Mesenchymal stem cell (in vitro differentiated cells and primary cell): ENCODE results near the gene TRIM25.

ENCODE experiments used
- DNase-seq: peaks from one replicate; pipeline ENCODE4 v3.0.0-alpha.2; 2013
- H2AFZ ChIP-seq: one replicate; pipeline ENCODE4 v1.6.1; 2013; ENCODE audit warnings: low read depth, mild to moderate bottlenecking, control low read depth, inconsistent platforms, low read length, moderate library complexity
- H2AK5ac ChIP-seq: 2 replicates; pipeline ENCODE4 v1.6.1; 2013; ENCODE audit warnings: low read length, moderate library complexity, mild to moderate bottlenecking, inconsistent platforms; ENCODE audit not compliant: severe bottlenecking
- H2BK120ac ChIP-seq: one replicate; pipeline ENCODE4 v1.6.1; 2013; ENCODE audit warnings: low read depth, mild to moderate bottlenecking, inconsistent platforms, low read length, moderate library complexity
- H2BK12ac ChIP-seq, 2 experiments: one replicate each; pipeline ENCODE4 v1.6.1; 2013; ENCODE audit warnings: inconsistent platforms in 2 of 2, low read length in 2 of 2, mild to moderate bottlenecking in 2 of 2, moderate library complexity in 2 of 2, control low read depth in 1 of 2
- H2BK15ac ChIP-seq: one replicate; pipeline ENCODE4 v1.6.1; 2013; ENCODE audit warnings: mild to moderate bottlenecking, low read depth, inconsistent platforms; ENCODE audit not compliant: poor library complexity, severe bottlenecking
- H2BK5ac ChIP-seq: 2 replicates; pipeline ENCODE4 v1.6.1; 2013; ENCODE audit warnings: low read depth, mild to moderate bottlenecking, low read length, control low read depth, inconsistent platforms; ENCODE audit not compliant: poor library complexity, severe bottlenecking
- H3K14ac ChIP-seq, 2 experiments: one replicate each; pipeline ENCODE4 v1.6.1; 2013; ENCODE audit warnings: inconsistent platforms in 2 of 2, low read length in 2 of 2, control low read depth in 1 of 2, mild to moderate bottlenecking in 1 of 2, moderate library complexity in 1 of 2
- H3K18ac ChIP-seq, 2 experiments: one replicate each; pipeline ENCODE4 v1.6.1; 2013; ENCODE audit warnings: inconsistent platforms in 2 of 2, low read length in 2 of 2, control low read depth in 1 of 2, low read depth in 1 of 2, mild to moderate bottlenecking in 1 of 2
- H3K23ac ChIP-seq, 2 experiments: one replicate each; pipeline ENCODE4 v1.6.1; 2013; ENCODE audit warnings: inconsistent platforms in 2 of 2, low read length in 2 of 2, mild to moderate bottlenecking in 2 of 2, moderate library complexity in 2 of 2, control low read depth in 1 of 2
- H3K27ac ChIP-seq: 2 replicates; pipeline ENCODE4 v1.5.1; 2013; ENCODE audit warnings: mild to moderate bottlenecking, moderate library complexity, low read length, control low read depth, inconsistent platforms; ENCODE audit not compliant: poor library complexity, severe bottlenecking
- H3K27me3 ChIP-seq, 2 experiments: 2 replicates each; pipeline versions ENCODE4 v1.6.1 to v1.7.0; 2013; ENCODE audit warnings: low read length in 2 of 2, mild to moderate bottlenecking in 2 of 2, moderate library complexity in 2 of 2, control low read depth in 1 of 2, inconsistent platforms in 1 of 2; ENCODE audit not compliant: control insufficient read depth in 1 of 2, insufficient read depth in 1 of 2
- H3K36me3 ChIP-seq, 2 experiments: 2 replicates each; pipeline versions ENCODE4 v1.6.1 to v1.7.0; 2013; ENCODE audit warnings: low read length in 2 of 2, control low read depth in 1 of 2, inconsistent platforms in 1 of 2, low read depth in 1 of 2, mild to moderate bottlenecking in 1 of 2; ENCODE audit not compliant: insufficient read depth in 2 of 2, control insufficient read depth in 1 of 2
- H3K4ac ChIP-seq, 2 experiments: one replicate each; pipeline ENCODE4 v1.6.1; 2013; ENCODE audit warnings: inconsistent platforms in 2 of 2, low read length in 2 of 2, mild to moderate bottlenecking in 2 of 2, moderate library complexity in 2 of 2, control low read depth in 1 of 2, low read depth in 1 of 2
- H3K4me1 ChIP-seq: 2 replicates; pipeline ENCODE4 v1.6.1; 2013; ENCODE audit warnings: low read depth, low read length, control low read depth; ENCODE audit not compliant: control insufficient read depth, insufficient read depth
- H3K4me2 ChIP-seq: 2 replicates; pipeline ENCODE4 v1.6.1; 2013; ENCODE audit warnings: low read length, mild to moderate bottlenecking, inconsistent platforms; ENCODE audit not compliant: poor library complexity, severe bottlenecking
- H3K4me3 ChIP-seq, 2 experiments: 2 replicates each; pipeline versions ENCODE4 v1.5.1 to v1.7.0; 2013; ENCODE audit warnings: low read length in 2 of 2, mild to moderate bottlenecking in 2 of 2, control low read depth in 1 of 2, low read depth in 1 of 2; ENCODE audit not compliant: insufficient read depth in 1 of 2
- H3K79me1 ChIP-seq: replicated peaks from 2 replicates; pipeline ENCODE4 v1.6.1; 2013; ENCODE audit warnings: mild to moderate bottlenecking, control low read depth, low read length, inconsistent platforms; ENCODE audit not compliant: poor library complexity, severe bottlenecking
- H3K9ac ChIP-seq: 2 replicates; pipeline ENCODE4 v1.7.0; 2013; ENCODE audit warnings: mild to moderate bottlenecking, low read length, moderate library complexity
- H3K9me3 ChIP-seq: 2 replicates; pipeline ENCODE4 v1.7.0; 2013; ENCODE audit warnings: mild to moderate bottlenecking, low read length; ENCODE audit not compliant: control insufficient read depth
- H4K8ac ChIP-seq: one replicate; pipeline ENCODE4 v1.6.1; 2013; ENCODE audit warnings: inconsistent platforms, mild to moderate bottlenecking, low read length, moderate library complexity
- H4K91ac ChIP-seq: one replicate; pipeline ENCODE4 v1.6.1; 2013; ENCODE audit warnings: mild to moderate bottlenecking, low read length, inconsistent platforms
- WGBS: methylation state at CpG from one replicate; pipeline ENCODE4 v1.1.7; 2013; ENCODE audit warnings: mixed read lengths; 5-methylcytosine and 5-hydroxymethylcytosine counted together

Gene TRIM25

DNA sequence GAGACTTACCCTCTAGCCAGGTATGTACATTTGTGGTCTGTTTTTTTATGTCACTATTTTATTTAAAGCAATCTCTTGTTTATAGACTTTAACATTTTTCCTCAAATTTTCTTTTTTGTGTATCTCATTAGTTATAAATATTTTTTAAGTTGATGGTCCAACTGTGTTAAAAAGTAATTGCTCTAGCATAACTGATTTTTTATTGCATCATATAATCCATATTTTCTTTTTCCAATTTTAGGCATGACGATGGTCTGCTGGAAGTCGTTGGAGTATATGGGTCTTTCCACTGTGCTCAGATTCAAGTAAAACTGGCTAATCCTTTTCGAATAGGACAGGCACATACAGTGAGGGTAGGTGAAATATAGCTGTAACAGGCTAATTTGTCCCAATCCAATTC lies 52.0 kb downstream of the TRIM25 start:
- DNase-seq: no peak
- H3K23ac ChIP-seq: no peak overlapping the region
- no peaks in the 10 kb centered on the region for H3K27me3 ChIP-seq
- H3K27ac ChIP-seq: no peak overlapping the region
- H3K4ac ChIP-seq: no peak overlapping the region
- WGBS: 96% methylated on average over 3 of the region's 3 CpGs
- peaks cover 3 to 32% of the 10 kb centered on the region in 2 experiments for H3K36me3 ChIP-seq
- H3K9me3 ChIP-seq: no peaks in the 10 kb centered on the region
- H2BK15ac ChIP-seq: no peak overlapping the region
- H4K8ac ChIP-seq: no peak overlapping the region
- no peak overlapping the region for H2AFZ ChIP-seq
- no peak overlapping the region for H2BK12ac ChIP-seq
- H2BK120ac ChIP-seq: no peak overlapping the region
- no peak overlapping the region for H3K4me3 ChIP-seq
- no peak overlapping the region for H3K18ac ChIP-seq
- no peak overlapping the region for H3K9ac ChIP-seq
- H3K4me2 ChIP-seq: no peak overlapping the region
- H3K4me1 ChIP-seq: no peaks in the 10 kb centered on the region
- no peak overlapping the region for H2BK5ac ChIP-seq
- H3K79me1 ChIP-seq: peaks cover 2% of the 10 kb centered on the region
- H2AK5ac ChIP-seq: no peak overlapping the region
- H3K14ac ChIP-seq: no peak overlapping the region
- H4K91ac ChIP-seq: no peak overlapping the region

- no peak overlapping the region for H3K9ac ChIP-seq
- H3K9me3 ChIP-seq: no peaks in the 10 kb centered on the region
- H2BK120ac ChIP-seq: no peak overlapping the region
- H3K18ac ChIP-seq: no peak overlapping the region
- no peak overlapping the region for H4K8ac ChIP-seq
- H3K14ac ChIP-seq: no peak overlapping the region
- no peak overlapping the region for H3K4ac ChIP-seq
- H3K4me3 ChIP-seq: no peak overlapping the region
- H4K91ac ChIP-seq: no peak overlapping the region
- no peak overlapping the region for H3K23ac ChIP-seq
- H3K27ac ChIP-seq: no peak overlapping the region
- no peak overlapping the region for H2AFZ ChIP-seq
- no peak for DNase-seq
- H2AK5ac ChIP-seq: no peak overlapping the region
- H3K4me2 ChIP-seq: no peak overlapping the region
- H3K36me3 ChIP-seq: peaks cover 8 to 38% of the 10 kb centered on the region in 2 experiments
- no peaks in the 10 kb centered on the region for H3K27me3 ChIP-seq
- no peaks in the 10 kb centered on the region for H3K4me1 ChIP-seq
- no peak overlapping the region for H2BK5ac ChIP-seq
- 100% methylated on average over 2 of the region's 3 CpGs for WGBS
- H2BK12ac ChIP-seq: no peak overlapping the region
- H2BK15ac ChIP-seq: no peak overlapping the region
- H3K79me1 ChIP-seq: no peaks in the 10 kb centered on the region
Observed at GRCh38 chr17:56851008-56851407, 62.8 kb downstream of the TRIM25 start.

DNA sequence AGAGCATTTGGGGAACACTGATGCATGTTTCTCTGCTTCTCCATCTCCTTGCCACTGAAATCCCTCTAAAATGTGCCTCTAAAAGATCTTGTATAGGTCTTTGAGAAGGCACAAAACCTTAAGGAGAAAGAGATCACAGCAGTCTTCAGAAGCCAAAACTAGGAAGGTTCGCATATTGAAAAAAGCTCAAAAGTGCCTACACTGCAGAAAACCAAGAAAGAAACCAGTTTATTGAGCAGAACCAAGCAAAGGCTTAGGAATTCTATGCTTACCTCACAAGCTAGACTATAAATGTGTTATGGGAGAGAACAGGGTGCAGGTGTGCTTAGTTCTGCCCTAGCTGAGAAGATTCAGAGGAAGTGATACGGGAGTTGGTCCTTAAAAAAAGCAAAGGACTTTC lies 63.3 kb downstream of the TRIM25 start:
- Histone ChIP-seq H3K23ac (no peak overlapping the region), H3K18ac (no peak overlapping the region), H3K9ac (no peak overlapping the region), H3K4me1 (no peaks in the 10 kb centered on the region), H3K14ac (no peak overlapping the region), H2BK120ac (no peak overlapping the region), H3K79me1 (no peaks in the 10 kb centered on the region), H3K27me3 (no peaks in the 10 kb centered on the region), H2BK15ac (no peak overlapping the region), H4K8ac (no peak overlapping the region), H2BK12ac (no peak overlapping the region), H3K4me3 (no peak overlapping the region), H3K4me2 (no peak overlapping the region), H3K27ac (no peak overlapping the region), H3K36me3 (peaks cover 8 to 38% of the 10 kb centered on the region in 2 experiments), H2AFZ (no peak overlapping the region), H2AK5ac (no peak overlapping the region), H3K9me3 (no peaks in the 10 kb centered on the region), H3K4ac (no peak overlapping the region), H4K91ac (no peak overlapping the region), H2BK5ac (no peak overlapping the region)
- no peak for DNase-seq
- WGBS: 98% methylated on average over 2 of the region's 2 CpGs

DNA sequence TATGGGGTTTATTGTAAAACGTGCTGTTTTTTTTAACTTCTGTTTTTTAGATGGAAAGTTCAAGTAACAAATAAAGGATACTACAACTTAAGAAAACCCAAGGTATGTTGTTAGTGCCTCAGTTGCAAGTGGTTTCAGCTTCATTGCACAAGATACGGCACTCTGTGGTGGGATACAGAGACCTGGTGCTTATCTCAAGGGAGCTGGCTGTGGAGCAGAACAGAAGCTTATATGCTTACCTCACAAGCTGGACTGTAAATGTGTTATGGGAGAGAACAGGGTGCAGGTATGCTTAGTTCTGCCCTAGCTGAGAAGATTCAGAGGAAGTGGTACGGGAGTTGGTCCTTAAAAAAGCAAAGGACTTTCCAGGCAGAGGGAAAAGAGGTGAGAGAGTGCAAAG lies 64.7 kb downstream of the TRIM25 start:
- H4K91ac ChIP-seq: no peak overlapping the region
- H3K36me3 ChIP-seq: peaks cover 8 to 38% of the 10 kb centered on the region in 2 experiments
- H3K23ac ChIP-seq: no peak overlapping the region
- no peak overlapping the region for H2BK15ac ChIP-seq
- H3K14ac ChIP-seq: no peak overlapping the region
- H3K18ac ChIP-seq: no peak overlapping the region
- H2BK5ac ChIP-seq: no peak overlapping the region
- H3K4me2 ChIP-seq: no peak overlapping the region
- H3K4me1 ChIP-seq: no peaks in the 10 kb centered on the region
- H3K79me1 ChIP-seq: no peaks in the 10 kb centered on the region
- H4K8ac ChIP-seq: no peak overlapping the region
- no peak overlapping the region for H3K4ac ChIP-seq
- H2AFZ ChIP-seq: no peak overlapping the region
- H3K4me3 ChIP-seq: no peak overlapping the region
- no peak for DNase-seq
- H3K9me3 ChIP-seq: no peaks in the 10 kb centered on the region
- no peak overlapping the region for H2BK12ac ChIP-seq
- no peak overlapping the region for H3K27ac ChIP-seq
- H3K27me3 ChIP-seq: no peaks in the 10 kb centered on the region
- no peak overlapping the region for H3K9ac ChIP-seq
- no peak overlapping the region for H2BK120ac ChIP-seq
- WGBS: 99% methylated on average over 2 of the region's 3 CpGs
- no peak overlapping the region for H2AK5ac ChIP-seq
